ENCODE data around the gene GMPPA. TPM values are rescaled to one million over a fixed set of nuclear protein-coding genes. Genes with fewer than 3 reads are reported as not detected.

The GMPPA gene
- total RNA-seq, 2 experiments from 2014 or later = 35.2 to 35.5 TPM

GRCh38 chr2:219545295-219545942 lies 46.7 kb downstream of the GMPPA start:
- ChIA-PET CTCF (interaction anchor here (0.8 to 6.9 kb wide), 5 partner anchors 16 to 101 kb away, joined by 3 to 55 read pairs (median 4); partner anchors contain the start of gene GMPPA), POLR2A (no interaction called here)
- peaks cover 6% of the 10 kb centered on the region for H3K36me3 Mint-ChIP-seq (ENCODE audit: low read depth)

DNA sequence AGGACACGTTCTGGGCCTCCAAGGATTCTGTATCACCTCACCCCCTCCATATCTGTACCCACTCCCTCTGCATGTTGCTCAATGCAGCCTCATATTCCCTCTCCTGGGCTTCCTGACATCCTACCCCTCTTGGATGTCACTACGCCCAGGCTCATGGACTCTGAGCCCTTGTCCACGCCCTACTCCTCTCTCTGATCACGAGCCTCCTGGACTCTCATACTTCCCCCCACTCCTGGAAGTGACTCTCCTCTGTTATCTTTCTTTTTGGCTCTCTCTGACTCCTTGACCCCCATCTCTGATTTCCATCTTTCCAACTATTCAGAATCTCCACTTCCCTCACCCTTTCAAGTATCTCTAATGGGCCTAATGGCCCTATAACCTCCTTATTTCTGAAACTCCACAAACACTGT lies 47.3 kb downstream of the GMPPA start:
- intact Hi-C loops (cut with DNase I, micrococcal nuclease) = loop anchor here in 1 of 2 experiments (10.0 kb wide), 2 partner anchors 291 to 1141 kb away; partner anchors contain the start of genes TUBA4A and TUBA4B
- ATAC-seq = no peak
- POLR2A ChIA-PET = no interaction called here
- CTCF ChIA-PET = interaction anchor here (1.5 to 6.9 kb wide), 3 partner anchors 16 to 97 kb away, joined by 4 to 55 read pairs (median 15); partner anchors contain the start of gene GMPPA
- Mint-ChIP-seq H3K9me3 (ENCODE audit: low read depth) (no peaks in the 10 kb centered on the region), H3K27me3 (peaks cover 3% of the 10 kb centered on the region), H3K36me3 (ENCODE audit: low read depth) (peaks cover 6% of the 10 kb centered on the region), H3K4me3 (no peak overlapping the region), H3K27ac (no peak overlapping the region), H3K4me1 (peaks cover 22% of the 10 kb centered on the region)
- no peak for DNase-seq

More at GRCh38 chr2:219545295-219545942, 46.7 kb downstream of the GMPPA start:
- Mint-ChIP-seq H3K27ac (no peak overlapping the region), H3K9me3 (ENCODE audit: low read depth) (no peaks in the 10 kb centered on the region), H3K4me1 (peaks cover 22% of the 10 kb centered on the region), H3K27me3 (no peaks in the 10 kb centered on the region), H3K4me3 (peak overlapping the region; percentile 87)
- ATAC-seq = no peak
- DNase-seq = no peak
- intact Hi-C loops (cut with DNase I, micrococcal nuclease) = loop anchor here in 1 of 2 experiments (10.0 kb wide), 2 partner anchors 291 to 1141 kb away; partner anchors contain the start of genes TUBA4A and TUBA4B

DNA sequence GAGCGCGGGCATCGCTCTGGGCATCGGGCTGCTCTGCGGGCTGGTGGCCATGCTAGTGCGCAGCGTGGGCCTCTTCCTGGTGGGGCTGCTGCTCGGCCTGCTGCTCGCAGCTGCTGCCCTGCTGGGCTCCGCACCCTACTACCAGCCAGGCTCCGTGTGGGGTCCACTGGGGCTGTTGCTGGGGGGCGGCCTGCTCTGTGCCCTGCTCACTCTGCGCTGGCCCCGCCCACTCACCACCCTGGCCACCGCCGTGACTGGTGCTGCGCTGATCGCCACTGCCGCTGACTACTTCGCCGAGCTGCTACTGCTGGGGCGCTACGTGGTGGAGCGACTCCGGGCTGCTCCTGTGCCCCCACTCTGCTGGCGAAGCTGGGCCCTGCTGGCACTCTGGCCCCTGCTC lies 48.9 kb downstream of the GMPPA start:
- no peaks in the 10 kb centered on the region for H3K9me3 Mint-ChIP-seq (ENCODE audit: low read depth)
- intact Hi-C loops (cut with DNase I, micrococcal nuclease) = loop anchor here in 1 of 2 experiments (10.0 kb wide), 2 partner anchors 293 to 1143 kb away; partner anchors contain the start of genes TUBA4A and TUBA4B
- no peak overlapping the region for H3K4me3 Mint-ChIP-seq
- ATAC-seq (no peak), DNase-seq (no peak)
- no peak overlapping the region for H3K27ac Mint-ChIP-seq
- H3K4me1 Mint-ChIP-seq = peaks cover 13% of the 10 kb centered on the region
- ChIA-PET CTCF (interaction anchor here (0.7 kb wide), 1 partner anchor 238 kb away, joined by 3 read pairs; no protein-coding TSS in a partner anchor), POLR2A (no interaction called here)
- peaks cover 7% of the 10 kb centered on the region for H3K27me3 Mint-ChIP-seq
- H3K36me3 Mint-ChIP-seq (ENCODE audit: low read depth) = no peaks in the 10 kb centered on the region

DNA sequence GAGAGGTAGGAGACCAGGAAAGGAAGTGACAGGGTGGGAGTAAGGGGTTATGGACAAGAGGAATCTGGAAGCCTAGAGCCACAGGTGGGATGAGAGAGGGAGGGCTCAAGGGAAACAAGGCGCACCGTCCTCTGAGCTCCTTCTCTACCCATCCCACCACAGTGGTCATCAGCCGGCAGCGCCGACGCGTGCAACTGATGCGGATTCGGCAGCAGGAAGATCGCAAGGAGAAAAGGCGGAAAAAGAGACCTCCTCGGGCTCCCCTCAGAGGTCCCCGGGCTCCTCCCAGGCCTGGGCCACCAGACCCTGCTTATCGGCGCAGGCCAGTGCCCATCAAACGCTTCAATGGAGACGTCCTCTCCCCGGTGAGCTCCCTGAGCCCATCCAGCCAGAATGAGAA lies 50.3 kb downstream of the GMPPA start:
- H3K4me3 Mint-ChIP-seq = no peak overlapping the region
- peaks cover 13% of the 10 kb centered on the region for H3K4me1 Mint-ChIP-seq
- CTCF ChIA-PET = interaction anchor here (0.5 to 0.8 kb wide), 4 partner anchors 11 to 294 kb away, joined by 3 to 4 read pairs (median 4); no protein-coding TSS in a partner anchor
- H3K9me3 Mint-ChIP-seq (ENCODE audit: low read depth) = no peaks in the 10 kb centered on the region
- H3K27ac Mint-ChIP-seq = no peak overlapping the region
- H3K36me3 Mint-ChIP-seq (ENCODE audit: low read depth) = no peaks in the 10 kb centered on the region
- DNase-seq = no peak
- peaks cover 18% of the 10 kb centered on the region for H3K27me3 Mint-ChIP-seq
- intact Hi-C loops (cut with DNase I, micrococcal nuclease) = loop anchor here in 1 of 2 experiments (10.0 kb wide), 2 partner anchors 294 to 1144 kb away; partner anchors contain the start of genes TUBA4A and TUBA4B
- no peak for ATAC-seq
- POLR2A ChIA-PET = no interaction called here

- ChIA-PET POLR2A (no interaction called here), CTCF (interaction anchor here (0.5 kb wide), 1 partner anchor 295 kb away, joined by 3 read pairs; no protein-coding TSS in a partner anchor)
- intact Hi-C loops (cut with DNase I, micrococcal nuclease) = loop anchor here in 1 of 2 experiments (10.0 kb wide), 2 partner anchors 295 to 1145 kb away; partner anchors contain the start of genes TUBA4A and TUBA4B
- no peak for DNase-seq
- H3K36me3 Mint-ChIP-seq (ENCODE audit: low read depth) = no peaks in the 10 kb centered on the region
- peaks cover 22% of the 10 kb centered on the region for H3K27me3 Mint-ChIP-seq
- H3K9me3 Mint-ChIP-seq (ENCODE audit: low read depth) = no peaks in the 10 kb centered on the region
- ATAC-seq = no peak
- peaks cover 7% of the 10 kb centered on the region for H3K4me1 Mint-ChIP-seq
- no peak overlapping the region for H3K4me3 Mint-ChIP-seq
- H3K27ac Mint-ChIP-seq = no peak overlapping the region
Observed at GRCh38 chr2:219549619-219550018, 50.9 kb downstream of the GMPPA start.

DNA sequence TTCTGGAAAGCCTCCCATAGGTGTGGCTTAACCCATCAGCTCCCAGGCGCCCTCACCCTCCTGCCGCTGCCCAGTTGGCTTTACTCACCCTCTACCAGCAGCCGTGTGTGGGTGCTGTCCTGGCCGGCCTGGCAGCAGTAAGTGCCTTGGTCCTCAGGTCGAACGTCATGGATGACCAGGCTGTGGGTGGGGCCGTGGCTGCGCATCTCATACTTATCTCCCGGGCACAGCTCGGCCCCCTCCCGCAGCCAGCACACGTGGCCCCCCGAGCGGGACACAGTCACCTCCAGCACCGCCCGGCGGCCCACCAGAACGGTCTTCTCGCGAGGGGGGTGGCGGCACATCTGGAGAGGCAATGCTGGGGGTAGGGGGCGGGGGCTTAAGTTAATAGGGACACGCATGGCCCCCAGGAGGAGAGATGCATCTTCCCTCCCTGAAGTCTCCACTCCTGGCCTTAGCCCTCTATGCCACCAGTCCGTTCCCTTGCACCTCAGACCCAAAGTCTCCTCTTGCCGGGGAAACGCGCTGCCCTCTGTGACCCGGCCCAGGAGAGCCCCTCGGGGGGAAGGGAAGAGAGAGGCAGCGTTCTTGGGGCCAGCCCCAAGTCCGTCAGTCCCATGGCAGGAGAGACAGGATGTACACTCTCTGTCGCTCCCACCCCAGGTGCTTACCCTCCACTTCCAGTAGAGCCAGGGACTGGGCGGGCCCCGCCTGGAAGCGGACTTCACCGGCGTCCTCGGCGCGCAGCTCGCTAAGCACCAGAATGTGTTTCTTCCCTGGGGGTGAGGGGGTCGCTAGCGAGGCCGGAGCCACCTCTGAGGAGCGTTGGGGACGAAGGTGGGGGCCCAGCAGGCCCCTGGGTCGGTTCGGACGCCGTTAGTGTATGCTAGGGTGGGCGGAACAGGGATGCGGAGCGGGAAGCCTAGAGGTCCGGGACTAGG lies 53.0 kb downstream of the GMPPA start:
- ChIA-PET CTCF (interaction anchor here (0.6 to 3.8 kb wide), 9 partner anchors 8 to 138 kb away, joined by 3 to 21 read pairs (median 4); partner anchors contain the start of genes CHPF and GMPPA), POLR2A (no interaction called here)
- Mint-ChIP-seq H3K4me1 (peaks cover 5% of the 10 kb centered on the region), H3K27ac (no peak overlapping the region), H3K27me3 (peaks cover 29% of the 10 kb centered on the region), H3K9me3 (ENCODE audit: low read depth) (no peaks in the 10 kb centered on the region), H3K36me3 (ENCODE audit: low read depth) (no peaks in the 10 kb centered on the region), H3K4me3 (peak overlapping the region; percentile 66)
- intact Hi-C loops (cut with DNase I, micrococcal nuclease) = loop anchor here (1.0 to 2.0 kb wide), 6 partner anchors 8 to 322 kb away; partner anchors contain the start of genes CHPF (in 2 of the 2), GMPPA (in 2 of the 2), ANKZF1 (in 1 of the 2) and ATG9A (in 1 of the 2)
- DNase-seq (peak; percentile 49), ATAC-seq (peak; percentile 30)

GRCh38 chr2:219552382-219553167 lies 53.9 kb downstream of the GMPPA start:
- peak; percentile 89 for DNase-seq
- no peak overlapping the region for H3K27ac Mint-ChIP-seq
- CTCF ChIA-PET = interaction anchor here (0.9 to 3.8 kb wide), 6 partner anchors 9 to 54 kb away, joined by 3 to 21 read pairs (median 4); partner anchors contain the start of genes CHPF, GMPPA and STK11IP
- peaks cover 31% of the 10 kb centered on the region for H3K27me3 Mint-ChIP-seq
- H3K36me3 Mint-ChIP-seq (ENCODE audit: low read depth) = no peaks in the 10 kb centered on the region
- H3K4me3 Mint-ChIP-seq = peak overlapping the region; percentile 66
- peak; percentile 94 for ATAC-seq
- POLR2A ChIA-PET = no interaction called here
- H3K4me1 Mint-ChIP-seq = peaks cover 5% of the 10 kb centered on the region
- no peaks in the 10 kb centered on the region for H3K9me3 Mint-ChIP-seq (ENCODE audit: low read depth)
- intact Hi-C loops (cut with DNase I, micrococcal nuclease) = loop anchor here (1.0 to 2.0 kb wide), 6 partner anchors 9 to 323 kb away; partner anchors contain the start of genes CHPF (in 2 of the 2), GMPPA (in 2 of the 2), ANKZF1 (in 1 of the 2) and ATG9A (in 1 of the 2)

DNA sequence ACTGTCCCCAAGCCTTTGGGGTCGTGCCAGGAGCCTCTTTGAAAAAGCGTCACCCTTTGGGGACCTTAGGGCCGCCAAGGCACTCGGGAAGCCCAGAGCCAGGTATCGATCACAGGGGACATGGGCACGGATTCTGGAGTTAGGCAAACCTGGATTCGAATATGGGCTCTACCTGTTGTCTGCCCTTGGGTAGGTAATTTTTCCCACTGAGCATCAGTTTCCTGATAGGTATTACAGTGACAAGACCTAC lies 54.4 kb downstream of the GMPPA start:
- intact Hi-C loops (cut with DNase I, micrococcal nuclease) = loop anchor here in 1 of 2 experiments (2.0 kb wide), 1 partner anchor 54 kb away; the partner anchor contains the start of gene GMPPA
- Mint-ChIP-seq H3K27ac (no peak overlapping the region), H3K9me3 (ENCODE audit: low read depth) (no peaks in the 10 kb centered on the region), H3K36me3 (ENCODE audit: low read depth) (no peaks in the 10 kb centered on the region), H3K4me3 (no peak overlapping the region), H3K4me1 (peaks cover 5% of the 10 kb centered on the region), H3K27me3 (peaks cover 31% of the 10 kb centered on the region)
- ChIA-PET CTCF (interaction anchor here (1.0 to 3.8 kb wide), 5 partner anchors 10 to 54 kb away, joined by 3 to 21 read pairs (median 5); partner anchors contain the start of genes CHPF, GMPPA and STK11IP), POLR2A (no interaction called here)
- no peak for DNase-seq
- no peak for ATAC-seq

DNA sequence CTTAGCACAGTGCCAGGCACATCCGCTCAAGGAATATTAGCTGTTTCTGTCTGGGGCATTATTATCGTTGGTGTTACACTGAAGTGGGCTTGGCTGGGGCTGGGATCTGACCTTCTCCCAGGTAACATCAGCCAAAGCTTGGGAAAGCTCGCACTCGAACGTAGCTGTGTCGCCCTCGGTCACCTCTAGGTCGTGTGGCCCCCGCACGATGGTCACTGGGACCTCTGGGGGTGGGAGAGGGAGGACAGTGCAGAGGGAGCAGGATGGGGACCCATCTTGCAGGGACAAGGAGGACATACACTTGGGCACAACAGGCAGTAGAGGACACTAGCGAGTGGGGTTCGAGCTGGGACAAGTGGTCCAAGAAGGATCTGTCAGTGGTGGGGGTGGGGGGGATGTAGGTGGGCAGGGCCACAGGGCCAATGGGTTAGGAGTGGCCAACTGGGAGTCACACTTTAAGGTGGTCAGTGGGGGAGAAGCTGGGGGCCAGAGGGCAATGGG lies 54.8 kb downstream of the GMPPA start:
- ATAC-seq (no peak), DNase-seq (no peak)
- ChIA-PET POLR2A (no interaction called here), CTCF (interaction anchor here (1.4 to 3.8 kb wide), 3 partner anchors 12 to 44 kb away, joined by 3 to 21 read pairs (median 5); partner anchors contain the start of gene STK11IP)
- Mint-ChIP-seq H3K4me1 (peaks cover 5% of the 10 kb centered on the region), H3K9me3 (ENCODE audit: low read depth) (no peaks in the 10 kb centered on the region), H3K27ac (no peak overlapping the region), H3K27me3 (peaks cover 31% of the 10 kb centered on the region), H3K4me3 (no peak overlapping the region), H3K36me3 (ENCODE audit: low read depth) (no peaks in the 10 kb centered on the region)
- intact Hi-C loops (cut with DNase I, micrococcal nuclease) = loop anchor here in 1 of 2 experiments (2.0 kb wide), 1 partner anchor 55 kb away; the partner anchor contains the start of gene GMPPA

GRCh38 chr2:219554350-219554749 lies 55.7 kb downstream of the GMPPA start:
- Mint-ChIP-seq H3K4me3 (no peak overlapping the region), H3K36me3 (ENCODE audit: low read depth) (no peaks in the 10 kb centered on the region), H3K27me3 (peaks cover 31% of the 10 kb centered on the region), H3K27ac (no peak overlapping the region), H3K4me1 (peaks cover 5% of the 10 kb centered on the region), H3K9me3 (ENCODE audit: low read depth) (no peaks in the 10 kb centered on the region)
- ATAC-seq (no peak), DNase-seq (no peak)
- CTCF ChIA-PET = no interaction called here
- POLR2A ChIA-PET = no interaction called here
- intact Hi-C loops (cut with DNase I, micrococcal nuclease) = no loop called here

All from activated CD4-positive, alpha-beta T cell treated with anti-CD3 and anti-CD28 coated beads for 36 hours (primary cell).